AG09319 (cell line): ENCODE measurements around the gene TWIST2.

Source experiments
- DNase-seq: peaks from one replicate; pipeline ENCODE4 v3.0.0-alpha.2; 2010; ENCODE audit warnings: low read depth; ENCODE audit errors: extremely low read depth
- TF ChIP-seq, protein P1 (sequence below): IDR thresholded peaks from 2 replicates; pipeline ENCODE4 v1.5.1; 2011; ENCODE audit warnings: low read depth, mild to moderate bottlenecking, inconsistent platforms, low read length, moderate library complexity

TWIST2 gene

GRCh38 chr2:238856713-238857567 lies 9.1 kb downstream of the TWIST2 start:
- TF ChIP-seq, protein P1, sequence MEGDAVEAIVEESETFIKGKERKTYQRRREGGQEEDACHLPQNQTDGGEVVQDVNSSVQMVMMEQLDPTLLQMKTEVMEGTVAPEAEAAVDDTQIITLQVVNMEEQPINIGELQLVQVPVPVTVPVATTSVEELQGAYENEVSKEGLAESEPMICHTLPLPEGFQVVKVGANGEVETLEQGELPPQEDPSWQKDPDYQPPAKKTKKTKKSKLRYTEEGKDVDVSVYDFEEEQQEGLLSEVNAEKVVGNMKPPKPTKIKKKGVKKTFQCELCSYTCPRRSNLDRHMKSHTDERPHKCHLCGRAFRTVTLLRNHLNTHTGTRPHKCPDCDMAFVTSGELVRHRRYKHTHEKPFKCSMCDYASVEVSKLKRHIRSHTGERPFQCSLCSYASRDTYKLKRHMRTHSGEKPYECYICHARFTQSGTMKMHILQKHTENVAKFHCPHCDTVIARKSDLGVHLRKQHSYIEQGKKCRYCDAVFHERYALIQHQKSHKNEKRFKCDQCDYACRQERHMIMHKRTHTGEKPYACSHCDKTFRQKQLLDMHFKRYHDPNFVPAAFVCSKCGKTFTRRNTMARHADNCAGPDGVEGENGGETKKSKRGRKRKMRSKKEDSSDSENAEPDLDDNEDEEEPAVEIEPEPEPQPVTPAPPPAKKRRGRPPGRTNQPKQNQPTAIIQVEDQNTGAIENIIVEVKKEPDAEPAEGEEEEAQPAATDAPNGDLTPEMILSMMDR = no peak; the same call in 1 of the 2 replicates
- no peak for DNase-seq

- TF ChIP-seq, protein P1 = no peak
- no peak for DNase-seq
Measured at GRCh38 chr2:238857959-238858358, 10.1 kb downstream of the TWIST2 start.

DNA sequence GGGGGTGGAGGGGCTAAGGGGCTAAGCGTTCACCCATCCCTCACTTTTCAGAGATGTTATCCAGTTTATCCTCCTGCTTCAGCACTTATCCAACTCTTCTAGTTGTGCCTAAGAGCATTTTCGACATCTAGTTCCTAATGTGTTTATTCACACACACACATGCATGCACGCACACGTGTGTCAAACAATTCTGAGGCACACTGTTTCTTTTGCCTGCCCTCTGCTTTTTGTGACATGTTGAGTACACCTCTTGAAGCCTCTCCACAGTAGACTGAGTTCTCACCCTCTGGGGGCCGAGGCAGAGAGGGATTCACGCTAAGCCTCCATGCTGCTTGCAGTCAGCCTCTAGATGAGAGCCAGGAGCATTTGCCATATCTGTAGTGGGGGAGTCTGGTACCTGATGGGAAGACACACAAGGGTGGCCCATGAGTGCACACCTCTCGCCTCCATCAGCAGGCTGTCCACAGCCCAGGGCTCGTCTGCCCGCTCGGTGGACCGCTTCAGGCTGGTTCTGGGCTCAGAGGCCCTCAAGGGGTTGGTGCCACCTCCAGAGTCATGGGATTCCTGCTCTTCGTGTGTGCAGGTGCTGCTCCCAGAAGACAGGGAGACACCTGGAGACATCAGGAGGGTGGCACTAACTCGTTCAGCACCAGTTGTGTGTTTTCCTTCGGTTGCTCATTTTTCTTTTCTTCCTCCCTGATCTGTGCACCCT lies 11.9 kb downstream of the TWIST2 start:
- TF ChIP-seq, protein P1 = no peak
- DNase-seq = no peak

DNA sequence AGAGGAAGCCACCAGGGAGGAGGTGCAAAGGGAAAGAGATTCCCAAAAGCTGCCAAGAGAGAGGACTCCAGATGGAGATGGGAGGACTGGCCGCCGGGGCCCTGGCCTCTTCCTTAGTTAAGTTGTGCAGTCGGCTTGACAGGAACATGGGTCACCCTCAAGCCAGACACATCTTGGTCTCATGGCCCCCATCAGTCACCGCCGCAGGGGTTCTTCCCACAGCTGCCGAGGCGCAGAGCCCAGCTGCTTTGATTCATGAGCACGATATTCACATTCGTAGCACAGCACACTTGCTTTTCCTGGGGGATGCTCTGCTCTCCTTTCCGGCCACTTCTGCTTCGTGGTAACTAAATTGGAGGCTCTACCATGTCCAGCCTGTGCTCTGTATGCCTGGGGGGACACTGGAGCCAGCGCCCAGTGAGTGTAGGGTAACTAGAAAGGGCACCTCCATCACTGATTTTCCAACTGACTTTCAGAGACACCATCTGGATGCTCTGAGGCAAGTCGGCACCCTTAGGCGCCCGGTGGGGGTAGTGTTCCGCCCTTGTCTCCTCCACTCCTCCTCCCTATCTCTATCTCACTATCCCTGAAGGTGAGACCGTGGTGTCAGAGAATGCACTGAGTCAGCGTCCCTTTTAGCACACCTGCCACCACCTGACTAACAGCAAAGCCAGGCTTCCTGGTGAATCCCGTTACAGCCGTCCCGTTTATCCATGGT lies 13.3 kb downstream of the TWIST2 start:
- TF ChIP-seq, protein P1 = no peak
- DNase-seq = no peak

- TF ChIP-seq, protein P1 = no peak
- no peak for DNase-seq
Measured at GRCh38 chr2:238861766-238862315, 14.0 kb downstream of the TWIST2 start.

DNA sequence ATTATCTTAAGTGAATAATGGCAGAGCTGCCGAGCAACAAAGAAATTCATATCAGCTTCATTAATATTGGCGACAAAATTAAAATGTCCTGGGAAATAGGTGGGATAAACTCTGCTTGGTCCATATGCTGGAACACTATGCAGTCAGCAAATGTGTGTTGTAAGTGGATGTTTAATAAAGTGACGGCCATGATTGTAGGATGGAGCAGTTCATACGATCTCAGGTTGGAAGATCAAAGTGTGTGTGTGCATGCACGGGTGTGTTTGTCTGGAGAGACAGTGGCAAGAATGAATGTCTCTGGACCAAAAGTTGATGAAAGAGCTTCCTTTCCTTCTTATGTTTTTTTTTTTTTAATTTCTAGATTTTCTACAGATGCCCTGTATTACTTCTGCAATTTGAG lies 14.8 kb downstream of the TWIST2 start:
- TF ChIP-seq, protein P1 = no peak

More for the DNA sequence above, 14.8 kb downstream of the TWIST2 start:
- no peak for DNase-seq
